GM18511 (cell line): ENCODE measurements around the gene CARNS1.
A peak's percentile ranks its signal among the peaks of the same experiment; 100 is the strongest.
"Not testable (repeated sequence)": the region's sequence is repeated elsewhere in the genome, so short reads cannot be mapped to it uniquely, and the experiment has no call there.

Experiments
- ATAC-seq: cut with Tn5 transposase; IDR thresholded peaks from one replicate; pipeline ENCODE4 v1.9.1; 2021; ENCODE audit warnings: mild to moderate bottlenecking, moderate library complexity; ENCODE audit not compliant: unreplicated experiment

Gene CARNS1

GRCh38 chr11:67427364-67427859, 11.9 kb downstream of the CARNS1 start:
- not testable (repeated sequence) for ATAC-seq

DNA sequence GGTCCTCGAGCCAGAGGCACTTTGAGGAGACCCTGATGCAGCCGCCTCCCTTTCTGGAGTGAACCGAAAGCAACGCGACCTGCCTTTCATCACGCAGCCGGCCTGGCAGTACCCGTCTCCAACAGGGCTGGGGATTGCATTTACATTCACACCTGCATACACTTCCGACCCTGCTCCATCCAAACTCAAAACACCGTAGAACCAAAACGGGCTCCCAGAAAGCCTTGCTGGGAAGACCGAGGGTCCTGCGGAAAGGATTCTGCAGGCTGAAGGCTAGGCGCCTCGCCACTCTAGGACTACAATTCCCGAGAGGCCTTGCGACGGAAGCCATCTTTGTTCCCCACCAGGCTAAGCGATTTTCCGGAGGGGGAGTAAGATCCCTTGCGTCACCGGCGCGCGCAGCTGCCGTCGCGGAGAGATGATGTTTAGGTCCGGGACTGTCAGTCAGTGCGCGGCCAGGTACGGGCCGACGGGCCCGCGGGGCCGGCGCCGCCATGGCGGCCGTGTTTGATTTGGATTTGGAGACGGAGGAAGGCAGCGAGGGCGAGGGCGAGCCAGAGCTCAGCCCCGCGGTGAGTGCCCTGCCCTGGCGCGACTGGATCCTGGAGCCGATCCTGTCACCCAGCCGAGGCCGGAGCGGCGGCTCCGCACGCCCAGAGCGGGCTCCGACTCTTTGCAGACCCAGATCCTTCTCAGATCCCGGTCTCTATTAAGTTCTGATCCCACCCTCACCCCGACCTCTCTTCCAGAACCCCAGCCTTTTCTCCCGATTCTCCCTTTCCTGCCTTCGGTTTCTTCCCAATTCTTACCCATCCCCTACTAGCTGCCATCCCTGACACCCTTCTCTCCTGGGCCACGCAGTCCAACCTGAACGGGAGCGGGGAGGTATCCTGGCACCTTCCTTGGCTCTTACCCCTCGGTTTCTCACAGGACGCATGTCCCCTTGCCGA, 12.8 kb downstream of the CARNS1 start, which contains the start of gene RPS6KB2:
Gene RPS6KB2 (plus strand): TSS at position 443 of the 950 bp plus-strand sequence. CDS start 52 bp downstream, at position 495.
- peak; percentile 85 for ATAC-seq

- ATAC-seq = no peak
These were observed 13.7 kb downstream of the CARNS1 start for GRCh38 chr11:67429038-67429668.

- ATAC-seq = no peak
These were observed 14.2 kb downstream of the CARNS1 start for GRCh38 chr11:67429722-67430121.

DNA sequence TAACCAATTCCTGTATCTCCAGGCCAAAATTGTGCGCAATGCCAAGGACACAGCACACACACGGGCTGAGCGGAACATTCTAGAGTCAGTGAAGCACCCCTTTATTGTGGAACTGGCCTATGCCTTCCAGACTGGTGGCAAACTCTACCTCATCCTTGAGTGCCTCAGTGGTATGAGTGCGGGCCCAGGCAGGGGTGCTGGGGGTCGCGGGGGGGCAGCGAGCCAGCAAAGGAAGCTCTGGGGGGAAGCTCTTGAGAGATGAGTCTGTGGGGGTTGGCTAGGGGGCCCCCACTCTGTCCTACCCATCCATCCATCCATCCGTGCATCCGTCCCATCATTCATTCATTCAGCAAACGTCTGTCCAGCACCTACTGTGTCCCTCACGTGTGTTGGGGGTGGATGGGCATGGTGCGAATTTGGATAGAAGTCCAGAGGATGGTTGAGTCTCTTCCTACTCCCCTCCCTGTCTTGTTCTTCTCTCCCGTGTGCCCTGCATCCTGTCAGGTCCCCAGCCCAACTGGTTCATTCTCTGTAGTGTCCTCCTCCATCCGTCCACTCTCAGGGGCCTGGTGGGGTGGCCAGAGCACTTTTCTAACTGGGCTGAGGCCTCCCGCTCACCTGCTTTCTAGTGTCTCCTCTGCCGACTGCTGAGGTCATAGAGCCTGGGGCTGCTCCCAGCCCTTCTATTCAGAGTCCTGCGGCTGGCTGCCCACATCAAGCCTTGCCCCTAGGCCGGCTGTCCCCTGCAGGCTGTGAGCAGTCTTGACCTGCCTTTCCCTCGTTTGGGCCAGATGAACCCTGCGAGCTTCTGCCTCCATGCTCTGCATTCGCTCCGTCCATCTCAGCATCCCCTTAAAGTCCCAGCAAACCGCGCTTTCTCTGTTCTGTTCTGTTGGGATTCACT, 16.1 kb downstream of the CARNS1 start:
- no peak for ATAC-seq

GRCh38 chr11:67432655-67433349, 17.3 kb downstream of the CARNS1 start:
- no peak for ATAC-seq

DNA sequence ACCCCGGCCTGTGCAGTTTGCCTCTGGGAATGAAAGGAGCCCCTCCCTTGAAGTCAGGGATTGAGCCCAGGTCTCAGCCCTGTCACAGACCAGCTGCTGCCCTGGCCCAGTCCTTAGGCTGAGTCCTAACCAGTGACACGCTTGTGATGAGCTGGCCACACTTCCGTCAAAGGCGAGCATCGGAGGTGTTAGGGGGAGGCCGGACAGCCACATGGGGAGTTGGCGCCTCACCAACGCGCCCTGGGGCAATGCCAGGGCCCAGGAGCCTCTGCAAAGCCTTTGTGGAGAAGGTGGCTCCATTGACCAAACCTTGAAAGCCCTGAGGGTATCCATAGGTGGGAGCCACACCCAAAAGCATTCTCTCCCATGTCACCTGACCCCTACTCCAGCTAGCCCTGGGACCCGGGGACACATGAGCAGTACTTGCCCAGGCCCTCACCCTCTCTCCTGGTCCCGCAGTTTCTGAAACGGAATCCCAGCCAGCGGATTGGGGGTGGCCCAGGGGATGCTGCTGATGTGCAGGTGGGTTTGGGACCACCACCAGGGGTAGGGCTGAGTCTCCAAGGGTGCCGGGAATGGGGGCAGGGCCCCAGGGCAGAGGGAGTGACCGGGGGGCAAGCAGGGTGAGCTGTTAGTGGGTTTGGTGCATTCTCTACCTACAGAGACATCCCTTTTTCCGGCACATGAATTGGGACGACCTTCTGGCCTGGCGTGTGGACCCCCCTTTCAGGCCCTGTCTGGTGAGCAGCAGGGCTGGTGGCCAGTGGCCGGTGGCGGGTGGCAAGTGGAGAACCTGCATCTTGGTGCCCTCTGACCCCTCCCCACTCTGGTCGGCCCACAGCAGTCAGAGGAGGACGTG, 18.3 kb downstream of the CARNS1 start:
- no peak for ATAC-seq

DNA sequence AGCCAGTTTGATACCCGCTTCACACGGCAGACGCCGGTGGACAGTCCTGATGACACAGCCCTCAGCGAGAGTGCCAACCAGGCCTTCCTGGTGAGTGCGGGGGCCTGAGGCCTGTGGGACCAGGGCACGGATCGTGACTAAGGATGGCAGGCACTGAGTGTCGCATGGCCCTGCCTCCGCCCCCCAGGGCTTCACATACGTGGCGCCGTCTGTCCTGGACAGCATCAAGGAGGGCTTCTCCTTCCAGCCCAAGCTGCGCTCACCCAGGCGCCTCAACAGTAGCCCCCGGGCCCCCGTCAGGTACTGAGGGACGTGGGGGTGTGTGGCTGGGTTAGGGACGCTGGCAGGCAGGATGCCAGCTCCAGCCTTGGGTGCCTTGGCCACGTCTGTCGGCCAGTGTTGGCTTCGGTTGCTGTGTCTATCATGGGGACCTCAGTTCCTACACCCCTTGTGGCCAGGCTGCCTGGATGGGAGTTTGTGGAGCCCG, 19.0 kb downstream of the CARNS1 start:
- no peak for ATAC-seq

- no peak for ATAC-seq
These were observed 19.7 kb downstream of the CARNS1 start for GRCh38 chr11:67435031-67435726.

DNA sequence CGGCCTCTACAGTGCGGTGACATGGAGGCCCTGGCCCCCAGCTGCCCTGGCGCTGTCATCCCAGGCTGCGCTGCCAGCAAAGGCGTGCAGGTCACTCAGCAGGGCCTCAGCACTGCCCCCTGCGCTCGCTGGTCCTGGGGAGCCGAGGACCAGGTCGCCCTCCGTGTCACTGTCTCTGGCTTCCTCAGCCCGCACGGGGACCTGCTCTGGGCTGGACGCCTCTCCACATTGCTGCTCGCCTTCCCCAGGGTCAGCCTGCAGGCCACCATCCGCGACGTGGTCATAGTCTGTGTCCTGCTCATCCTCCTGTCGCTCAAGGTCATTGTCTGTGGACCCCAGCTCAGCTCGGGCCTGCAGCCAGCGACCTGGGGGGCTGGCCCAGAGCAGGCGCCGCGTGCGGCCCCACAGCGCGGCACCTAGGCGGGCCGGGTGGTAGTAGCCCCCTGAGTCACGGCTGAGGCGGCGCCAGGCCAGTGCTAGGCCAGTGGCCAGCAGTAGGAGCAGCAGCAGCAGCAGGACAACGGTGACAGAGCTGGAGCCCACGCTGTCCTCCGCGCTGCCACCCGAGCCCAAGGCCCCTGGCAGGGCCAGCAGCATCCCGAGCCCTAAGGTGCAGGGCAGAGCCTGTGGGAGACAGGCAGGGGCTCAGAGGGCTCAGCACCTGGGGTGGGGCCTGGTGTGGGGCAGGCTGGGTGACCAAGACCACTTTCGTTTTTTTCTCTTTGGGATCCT, 20.4 kb downstream of the CARNS1 start:
- ATAC-seq = no peak

- no peak for ATAC-seq
These were observed 21.1 kb downstream of the CARNS1 start for GRCh38 chr11:67436459-67437081.

GRCh38 chr11:67437082-67437808, 21.8 kb downstream of the CARNS1 start, which contains the start of gene PTPRCAP:
Gene PTPRCAP (minus strand): TSS chr11:67437682. CDS start chr11:67437619, 63 bp downstream.
- ATAC-seq = no peak

DNA sequence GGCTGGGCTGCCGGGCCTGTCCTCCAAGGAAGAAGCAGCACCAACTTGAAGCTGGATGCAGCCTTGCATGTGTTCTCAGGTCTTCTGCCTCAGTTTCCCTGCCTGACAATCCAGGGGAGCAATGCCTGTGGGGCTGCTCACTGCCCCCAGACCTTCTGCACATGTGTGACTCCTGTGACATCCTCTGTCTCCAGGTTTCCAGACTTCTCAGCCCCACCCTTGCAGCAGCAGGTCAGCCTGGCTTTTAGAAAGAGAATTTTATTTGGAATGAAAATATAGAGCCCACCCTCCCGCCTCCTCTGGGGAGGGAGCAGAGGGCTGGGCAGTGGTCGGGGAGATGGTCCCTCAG, 22.3 kb downstream of the CARNS1 start:
- ATAC-seq = no peak

GRCh38 chr11:67438158-67438902, 22.9 kb downstream of the CARNS1 start:
- ATAC-seq = no peak

GRCh38 chr11:67439321-67440228, 24.1 kb downstream of the CARNS1 start:
- no peak for ATAC-seq
